OCI-LY1 (cell line): ENCODE results near the gene PTPN11.

Experiments
- H2AFZ ChIP-seq: fragments of 200-600 bp; sonication (generic), shearing (Covaris generic); 2 replicates; pipeline ENCODE4 v1.6.0; 2014; ENCODE audit warnings: antibody characterized with exemption, mild to moderate bottlenecking, low read length
- H3F3A ChIP-seq: fragments of 200-600 bp; sonication (generic), shearing (Covaris generic); 2 replicates; pipeline ENCODE4 v1.6.0; 2014; ENCODE audit warnings: mild to moderate bottlenecking, antibody characterized with exemption, low read length, moderate library complexity; ENCODE audit not compliant: insufficient read depth
- H3K27ac ChIP-seq: fragments of 200-600 bp; sonication (generic); 2 replicates; pipeline ENCODE4 v1.5.1; 2014; ENCODE audit warnings: low read length, mixed run types, mild to moderate bottlenecking, low read depth; ENCODE audit not compliant: poor library complexity, severe bottlenecking
- H3K27me3 ChIP-seq: fragments of 200-600 bp; sonication (generic); 2 replicates; pipeline ENCODE4 v1.6.0; 2014; ENCODE audit warnings: antibody characterized with exemption, mild to moderate bottlenecking, low read length, moderate library complexity; ENCODE audit not compliant: insufficient read depth
- H3K36me3 ChIP-seq: fragments of 200-600 bp; sonication (generic); 2 replicates; pipeline ENCODE4 v1.6.1; 2014; ENCODE audit warnings: mild to moderate bottlenecking, antibody characterized with exemption, low read length, moderate library complexity, mixed read lengths; ENCODE audit not compliant: insufficient read depth
- H3K4me1 ChIP-seq: fragments of 200-600 bp; sonication (generic); 2 replicates; pipeline ENCODE4 v1.5.1; 2014; ENCODE audit warnings: mild to moderate bottlenecking, low read length, moderate library complexity; ENCODE audit not compliant: insufficient read depth, severe bottlenecking
- H3K4me2 ChIP-seq: fragments of 200-600 bp; sonication (generic), shearing (Covaris generic); 2 replicates; pipeline ENCODE4 v1.6.1; 2014; ENCODE audit warnings: low read length
- H3K4me3 ChIP-seq: fragments of 200-600 bp; sonication (generic); 2 replicates; pipeline ENCODE4 v1.5.1; 2014; ENCODE audit warnings: low read length, low read depth, mild to moderate bottlenecking, mixed read lengths; ENCODE audit not compliant: poor library complexity, severe bottlenecking
- H3K79me2 ChIP-seq: fragments of 200-600 bp; shearing (Covaris generic); 2 replicates; pipeline ENCODE4 v1.6.1; 2016; ENCODE audit warnings: mixed run types, low read length, mixed read lengths; ENCODE audit not compliant: insufficient read depth
- H3K9ac ChIP-seq: fragments of 200-600 bp; sonication (generic), shearing (Covaris generic); 2 replicates; pipeline ENCODE4 v1.6.1; 2014; ENCODE audit warnings: mild to moderate bottlenecking, low read length, mixed read lengths
- H3K9me2 ChIP-seq: fragments of 200-600 bp; sonication (generic), shearing (Covaris generic); 2 replicates; pipeline ENCODE4 v1.6.1; 2014; ENCODE audit warnings: low read depth, mild to moderate bottlenecking, low read length, mixed read lengths
- H3K9me3 ChIP-seq: fragments of 200-600 bp; shearing (Covaris generic); 2 replicates; pipeline ENCODE4 v1.6.1; 2014; ENCODE audit warnings: low read length, mixed read lengths
- H4K20me1 ChIP-seq: fragments of 200-600 bp; sonication (generic), shearing (Covaris generic); 2 replicates; pipeline ENCODE4 v1.6.0; 2016; ENCODE audit warnings: mild to moderate bottlenecking, low read length; ENCODE audit not compliant: insufficient read depth
- CTCF ChIP-seq: fragments of 200-600 bp; sonication (generic), shearing (Covaris generic); IDR thresholded peaks from 2 replicates; pipeline ENCODE4 v1.5.1; 2017; ENCODE audit warnings: mild to moderate bottlenecking, antibody characterized with exemption, low read length, moderate library complexity, mixed read lengths
- EZH2 ChIP-seq: fragments of 200-600 bp; sonication (generic), shearing (Covaris generic); IDR thresholded peaks from 2 replicates; pipeline ENCODE4 v1.8.0; 2017; ENCODE audit warnings: borderline replicate concordance, mixed run types, mild to moderate bottlenecking, antibody characterized with exemption, low read length, moderate library complexity, mixed read lengths

PTPN11 gene

GRCh38 chr12:112533528-112533927 lies 114.8 kb downstream of the PTPN11 start:
- Histone ChIP-seq H3K4me3 (no peak overlapping the region), H4K20me1 (no peaks in the 10 kb centered on the region), H3K9me3 (no peaks in the 10 kb centered on the region), H3K4me1 (no peaks in the 10 kb centered on the region), H3F3A (no peaks in the 10 kb centered on the region), H3K27ac (no peak overlapping the region), H3K27me3 (no peaks in the 10 kb centered on the region), H2AFZ (no peak overlapping the region), H3K4me2 (no peak overlapping the region), H3K79me2 (no peaks in the 10 kb centered on the region), H3K9me2 (no peaks in the 10 kb centered on the region), H3K36me3 (no peaks in the 10 kb centered on the region), H3K9ac (no peak overlapping the region)
- TF ChIP-seq CTCF (no peak), EZH2 (no peak)

GRCh38 chr12:112535017-112535416 lies 116.3 kb downstream of the PTPN11 start:
- no peak for TF ChIP-seq CTCF
- no peak for TF ChIP-seq EZH2
- no peaks in the 10 kb centered on the region for H3K36me3 ChIP-seq
- no peaks in the 10 kb centered on the region for H3K9me3 ChIP-seq

GRCh38 chr12:112535637-112536366 lies 117.1 kb downstream of the PTPN11 start:
- H3K79me2 ChIP-seq = no peaks in the 10 kb centered on the region
- no peak overlapping the region for H2AFZ ChIP-seq
- H3K9me3 ChIP-seq = no peaks in the 10 kb centered on the region
- H3K36me3 ChIP-seq = no peaks in the 10 kb centered on the region
- H3K27ac ChIP-seq = no peak overlapping the region
- no peak overlapping the region for H3K4me2 ChIP-seq
- TF ChIP-seq CTCF = no peak
- TF ChIP-seq EZH2 = no peak
- no peaks in the 10 kb centered on the region for H3K9me2 ChIP-seq
- no peak overlapping the region for H3K9ac ChIP-seq
- H3K27me3 ChIP-seq = no peaks in the 10 kb centered on the region
- H3K4me1 ChIP-seq = no peaks in the 10 kb centered on the region
- H4K20me1 ChIP-seq = no peaks in the 10 kb centered on the region
- no peaks in the 10 kb centered on the region for H3F3A ChIP-seq
- no peak overlapping the region for H3K4me3 ChIP-seq

More at GRCh38 chr12:112535017-112535416, 116.3 kb downstream of the PTPN11 start:
- Histone ChIP-seq H3K79me2 (no peaks in the 10 kb centered on the region), H3K4me1 (no peaks in the 10 kb centered on the region), H2AFZ (no peak overlapping the region), H3K4me3 (no peak overlapping the region), H3K27ac (no peak overlapping the region), H3K4me2 (no peak overlapping the region), H3F3A (no peaks in the 10 kb centered on the region), H3K9me2 (no peaks in the 10 kb centered on the region), H3K27me3 (no peaks in the 10 kb centered on the region), H3K9ac (no peak overlapping the region), H4K20me1 (no peaks in the 10 kb centered on the region)
